Stimulated activated CD4-positive, alpha-beta T cell treated with anti-CD3 and anti-CD28 coated beads, Interleukin-1b, Interleukin-23, amount 100 ng/mL, for 1 hour (primary cell): ENCODE measurements around the gene TOM1.

ENCODE experiments used
- DNase-seq, 2 donors: peaks; one replicate each; pipeline ENCODE4 v3.0.0-alpha.2; 2020; ENCODE audit warnings: low read depth in 2 of 2

Gene TOM1

DNA sequence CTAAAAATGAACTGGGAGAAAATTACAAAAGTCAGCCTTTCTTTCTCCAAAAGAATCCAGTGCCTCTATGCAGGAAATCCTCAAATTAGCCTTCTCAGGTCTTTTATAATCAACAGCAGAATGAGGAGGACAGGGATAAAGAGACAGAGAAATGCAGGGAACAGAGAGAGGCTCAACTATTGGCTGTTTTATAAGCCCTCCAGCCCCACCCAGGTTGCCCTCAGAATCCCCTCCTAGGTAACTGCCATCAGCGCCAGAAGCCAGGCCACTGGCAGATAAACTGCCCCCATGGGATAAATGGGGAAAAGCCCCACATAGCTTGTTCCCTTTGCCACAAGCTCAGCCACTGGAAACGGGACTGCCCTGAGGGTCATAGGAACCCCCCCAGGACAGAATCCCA lies 70.3 kb downstream of the TOM1 start:
- no peak for DNase-seq

- DNase-seq: no peak
These were observed 74.1 kb downstream of the TOM1 start for GRCh38 chr22:35373781-35374180.

DNA sequence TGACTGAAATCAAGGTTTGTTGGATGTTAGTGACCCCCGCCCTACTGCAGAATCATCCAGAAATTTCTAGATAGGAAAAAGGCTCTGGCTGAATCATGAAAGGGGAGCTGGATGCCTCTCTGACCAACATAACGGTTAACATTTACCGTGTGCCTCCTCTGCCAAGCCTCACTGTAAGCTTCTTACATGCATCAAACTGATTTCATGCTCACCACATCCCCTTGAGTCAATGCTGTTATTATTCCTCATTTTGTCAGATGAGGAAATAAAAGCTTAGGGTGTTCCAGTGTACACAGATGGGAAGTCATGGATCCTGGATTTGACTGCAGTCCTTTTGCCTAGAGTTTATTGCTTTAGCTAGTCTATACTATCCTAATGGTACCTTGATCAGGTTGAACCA lies 75.3 kb downstream of the TOM1 start:
- DNase-seq: no peak

DNA sequence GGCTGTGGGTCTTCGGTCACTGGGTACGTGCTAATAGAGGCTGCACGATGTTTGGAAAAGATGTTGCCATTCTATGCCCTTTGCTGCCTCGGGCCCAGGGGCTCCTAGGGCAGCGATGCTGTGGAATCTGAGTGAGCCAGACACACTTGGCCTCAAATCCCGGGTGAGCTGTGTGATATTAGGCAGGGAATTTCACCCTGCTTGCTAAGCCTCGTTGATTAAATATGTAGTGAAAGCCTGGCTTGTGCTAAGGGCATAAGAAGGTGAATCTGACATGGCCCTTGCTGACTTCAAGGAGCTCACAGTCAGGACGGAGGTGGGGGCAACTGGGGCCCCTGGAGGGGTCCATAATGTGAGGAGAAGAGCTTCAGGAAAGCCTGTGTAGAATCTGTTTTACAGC lies 75.8 kb downstream of the TOM1 start:
- no peak for DNase-seq

DNA sequence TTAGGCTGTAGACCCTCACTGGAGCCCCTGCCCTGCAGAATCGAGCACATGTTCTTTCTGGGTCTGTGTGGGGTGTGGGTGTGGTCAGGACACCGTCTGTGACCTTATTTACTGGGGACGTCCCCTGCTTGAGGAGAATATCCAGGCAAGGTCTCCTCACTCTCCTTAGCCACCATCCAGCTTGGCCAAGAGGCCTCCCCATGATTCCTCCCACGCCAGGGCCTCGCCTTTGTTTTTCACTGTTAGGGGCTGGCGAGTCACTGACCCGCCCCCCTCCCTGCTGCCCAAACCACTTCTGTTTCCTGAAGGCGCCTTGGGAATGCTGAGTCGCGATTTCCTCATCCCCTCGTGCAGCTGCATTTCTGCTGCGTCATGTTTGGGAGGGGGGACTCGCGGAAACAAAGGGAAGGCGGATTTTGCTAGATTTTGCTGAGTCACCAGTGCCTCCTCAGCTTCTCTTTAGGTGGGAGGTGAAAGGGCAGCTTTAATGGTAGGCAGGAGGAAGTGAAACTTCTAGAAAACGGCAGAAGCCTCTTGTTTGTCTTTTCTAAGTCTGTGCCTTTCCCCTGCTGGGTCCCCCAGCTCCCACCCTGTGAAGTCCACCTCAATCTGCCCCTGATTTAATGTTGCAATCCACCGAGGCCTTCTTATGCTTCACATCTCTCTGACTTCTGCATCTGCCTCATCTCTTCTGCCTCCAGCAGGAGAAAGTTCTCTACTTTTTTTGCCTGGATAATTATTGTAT lies 77.2 kb downstream of the TOM1 start:
- DNase-seq: no peak

DNA sequence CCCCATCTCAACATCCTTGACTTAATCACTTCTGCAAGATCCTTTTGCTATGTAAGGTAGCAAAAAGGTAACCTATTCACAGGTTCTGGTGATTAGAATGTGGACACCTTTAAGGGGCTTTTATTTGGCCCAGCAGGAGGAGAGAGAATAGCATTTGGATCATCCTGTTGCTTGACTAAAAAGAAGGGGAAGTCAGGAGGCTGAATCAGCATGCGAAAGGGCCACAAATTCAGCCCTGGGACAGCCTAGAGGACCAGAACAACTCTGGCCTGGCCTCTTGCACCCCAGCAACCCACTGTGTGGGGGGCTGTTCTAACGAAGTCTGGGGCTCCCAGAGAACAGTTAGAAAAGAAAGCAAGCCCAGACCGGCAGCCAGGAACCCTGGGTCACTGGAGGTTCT lies 78.0 kb downstream of the TOM1 start:
- DNase-seq: no peak

GRCh38 chr22:35378621-35379020 lies 78.9 kb downstream of the TOM1 start:
- no peak for DNase-seq

GRCh38 chr22:35379146-35379993 lies 79.7 kb downstream of the TOM1 start:
- no peak for DNase-seq

- no peak for DNase-seq
These were observed 80.3 kb downstream of the TOM1 start for GRCh38 chr22:35380013-35380412.

DNA sequence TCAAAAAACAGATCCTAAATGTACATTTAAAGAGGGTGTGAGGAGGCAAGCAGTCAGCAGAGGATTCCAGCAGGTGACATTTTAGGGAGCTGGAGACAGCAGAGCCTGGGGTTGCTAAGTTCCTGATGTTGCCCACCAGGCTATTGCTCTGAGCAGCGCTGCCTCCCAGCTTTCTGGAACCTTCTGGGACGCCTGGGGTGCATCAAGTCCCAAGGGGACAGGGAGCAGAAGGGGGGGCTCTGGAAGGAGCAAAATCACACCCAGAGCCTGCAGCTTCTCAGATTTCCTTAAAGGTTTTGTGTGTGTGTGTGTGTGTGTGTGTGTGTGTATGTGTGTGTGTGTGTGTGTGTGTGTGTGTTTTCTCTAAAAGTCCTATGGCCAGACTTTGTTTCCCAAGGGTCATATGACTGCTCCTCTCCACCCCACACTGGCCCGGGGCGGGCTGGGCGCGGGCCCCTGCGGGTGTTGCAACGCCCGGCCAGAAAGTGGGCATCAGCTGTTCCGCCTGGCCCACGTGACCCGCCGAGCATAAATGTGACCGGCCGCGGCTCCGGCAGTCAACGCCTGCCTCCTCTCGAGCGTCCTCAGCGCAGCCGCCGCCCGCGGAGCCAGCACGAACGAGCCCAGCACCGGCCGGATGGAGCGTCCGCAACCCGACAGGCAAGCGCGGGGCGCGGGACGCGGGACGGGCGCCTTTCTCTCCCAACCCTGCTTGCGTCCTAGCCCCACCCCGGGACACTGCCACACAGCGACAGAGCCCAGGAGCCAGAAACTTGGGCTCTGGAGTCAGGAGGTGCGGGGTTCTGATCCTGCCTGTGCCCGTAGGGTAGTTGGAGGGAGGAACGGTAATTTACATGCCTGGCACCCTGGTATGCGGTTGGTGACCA lies 81.1 kb downstream of the TOM1 start, which contains the start of gene HMOX1:
Gene HMOX1, plus strand, starts transcription at position 560 of the 887 bp plus-strand sequence. Its CDS starts 78 bp downstream, at position 638.
- DNase-seq: no peak

DNA sequence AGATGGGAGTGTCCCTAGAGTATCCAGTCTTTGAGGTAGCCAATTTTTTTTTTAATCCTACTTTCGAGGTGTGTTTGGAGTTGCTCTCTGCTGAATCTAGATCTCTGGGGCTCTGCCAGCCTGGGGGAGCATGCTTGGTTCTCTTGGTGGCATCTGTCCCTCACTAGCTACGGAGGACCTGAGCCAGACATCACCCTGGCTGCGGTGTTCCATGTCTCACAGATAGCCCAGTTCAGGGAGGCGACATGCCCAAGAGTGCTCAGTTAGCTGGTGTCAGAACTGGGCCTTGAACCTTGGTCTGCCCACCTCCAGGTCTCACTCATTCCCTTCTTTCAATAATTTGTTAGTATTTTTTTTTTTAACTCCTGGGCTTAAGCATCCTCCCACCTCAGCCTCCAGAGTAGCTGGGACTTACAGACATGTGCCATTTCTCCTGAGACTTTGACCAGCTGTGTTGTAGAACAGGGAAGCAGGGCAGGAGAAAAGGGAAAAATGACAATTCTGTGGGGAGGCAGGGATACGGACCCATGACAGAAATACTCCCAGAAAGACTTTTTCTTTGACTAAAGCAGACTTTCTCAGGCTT lies 81.8 kb downstream of the TOM1 start:
- DNase-seq: no peak

DNA sequence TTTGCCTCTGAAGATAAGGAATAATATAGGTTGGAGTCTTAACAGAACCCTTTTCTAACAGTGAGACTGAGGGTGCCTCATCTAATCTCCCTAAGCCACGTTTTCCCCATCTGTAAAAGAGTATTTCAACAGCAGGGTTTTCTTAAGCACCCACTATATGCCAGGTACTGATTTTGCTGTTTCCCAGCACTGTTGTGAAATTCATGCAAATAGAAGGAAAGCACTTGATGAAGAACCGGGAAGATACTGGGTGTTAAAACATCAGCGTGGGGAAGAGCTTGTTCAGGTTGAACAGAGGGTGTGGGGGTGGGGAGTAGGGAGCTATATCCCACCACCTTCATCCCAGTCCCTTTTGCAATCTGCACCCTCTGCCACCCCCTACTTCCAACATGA lies 84.0 kb downstream of the TOM1 start:
- no peak for DNase-seq

DNA sequence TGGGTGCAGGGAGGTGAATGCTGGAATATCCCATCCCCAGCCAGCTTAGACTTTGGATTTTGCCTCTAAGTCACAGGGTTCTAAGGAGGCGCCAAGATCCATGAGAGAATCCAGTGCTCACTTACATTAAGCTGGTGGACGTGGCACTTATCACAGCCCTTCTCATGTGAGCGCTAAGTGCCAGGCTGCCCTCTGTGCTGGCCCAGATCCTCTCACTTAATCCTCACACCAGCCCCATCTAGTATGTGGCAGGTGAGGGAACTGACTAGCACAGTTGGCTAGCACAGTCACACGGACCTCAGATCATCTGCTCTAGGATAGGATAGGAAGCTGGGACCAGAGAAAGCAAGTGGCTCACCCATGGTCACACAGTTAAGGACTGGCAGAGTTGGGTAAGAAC lies 84.8 kb downstream of the TOM1 start:
- no peak for DNase-seq

DNA sequence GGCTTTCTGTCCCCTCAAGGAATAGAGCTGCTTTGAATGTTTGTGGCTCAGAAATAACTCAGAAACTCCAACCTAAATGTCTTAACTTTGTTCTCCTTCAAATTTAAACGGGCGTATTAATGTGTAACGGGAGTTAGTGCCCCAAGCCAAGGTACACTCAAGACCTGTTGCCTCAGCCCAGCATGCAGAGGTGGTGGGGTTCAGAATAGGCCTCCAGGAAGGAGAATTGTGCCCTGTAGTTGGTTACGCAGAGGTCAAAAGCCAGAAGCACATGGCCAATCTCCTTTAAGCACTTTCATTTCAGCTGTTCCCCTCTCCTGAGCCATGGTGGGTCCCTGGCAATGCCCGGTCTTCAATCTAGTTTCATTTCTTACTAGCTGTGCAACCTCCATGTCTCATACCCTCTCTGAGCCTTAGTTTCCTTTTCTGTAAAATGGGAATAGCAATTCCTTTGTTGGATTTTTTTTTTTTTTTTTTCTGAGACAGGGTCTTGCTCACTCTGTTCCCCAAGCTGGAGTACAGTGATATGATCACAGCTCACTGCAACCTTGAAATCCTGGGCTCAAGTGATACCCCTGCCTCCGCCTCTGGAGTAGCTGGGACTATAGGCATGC lies 85.4 kb downstream of the TOM1 start:
- DNase-seq: no peak

- no peak for DNase-seq
These were observed 87.1 kb downstream of the TOM1 start for GRCh38 chr22:35386670-35387288.

- DNase-seq: no peak
These were observed 91.2 kb downstream of the TOM1 start for GRCh38 chr22:35390933-35391332.

DNA sequence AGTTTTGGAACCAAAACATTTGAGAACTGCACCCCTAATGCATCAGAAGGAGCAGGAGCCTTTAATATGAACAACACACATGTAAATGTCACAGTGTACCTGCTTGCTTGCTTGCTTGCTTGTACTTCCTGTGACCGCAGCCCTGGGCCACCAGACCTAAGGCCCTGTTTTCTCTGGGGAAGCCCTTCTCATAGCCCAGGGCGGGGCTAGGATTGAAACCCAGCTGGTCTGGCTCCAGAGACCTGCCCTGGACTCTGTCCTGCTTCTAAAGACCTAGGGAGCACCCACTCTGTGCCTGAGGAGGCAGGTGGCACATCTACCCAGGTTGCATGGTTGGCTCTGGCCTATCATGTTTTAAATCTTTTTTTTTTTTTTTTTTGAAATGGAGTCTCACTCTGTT lies 92.7 kb downstream of the TOM1 start:
- no peak for DNase-seq

DNA sequence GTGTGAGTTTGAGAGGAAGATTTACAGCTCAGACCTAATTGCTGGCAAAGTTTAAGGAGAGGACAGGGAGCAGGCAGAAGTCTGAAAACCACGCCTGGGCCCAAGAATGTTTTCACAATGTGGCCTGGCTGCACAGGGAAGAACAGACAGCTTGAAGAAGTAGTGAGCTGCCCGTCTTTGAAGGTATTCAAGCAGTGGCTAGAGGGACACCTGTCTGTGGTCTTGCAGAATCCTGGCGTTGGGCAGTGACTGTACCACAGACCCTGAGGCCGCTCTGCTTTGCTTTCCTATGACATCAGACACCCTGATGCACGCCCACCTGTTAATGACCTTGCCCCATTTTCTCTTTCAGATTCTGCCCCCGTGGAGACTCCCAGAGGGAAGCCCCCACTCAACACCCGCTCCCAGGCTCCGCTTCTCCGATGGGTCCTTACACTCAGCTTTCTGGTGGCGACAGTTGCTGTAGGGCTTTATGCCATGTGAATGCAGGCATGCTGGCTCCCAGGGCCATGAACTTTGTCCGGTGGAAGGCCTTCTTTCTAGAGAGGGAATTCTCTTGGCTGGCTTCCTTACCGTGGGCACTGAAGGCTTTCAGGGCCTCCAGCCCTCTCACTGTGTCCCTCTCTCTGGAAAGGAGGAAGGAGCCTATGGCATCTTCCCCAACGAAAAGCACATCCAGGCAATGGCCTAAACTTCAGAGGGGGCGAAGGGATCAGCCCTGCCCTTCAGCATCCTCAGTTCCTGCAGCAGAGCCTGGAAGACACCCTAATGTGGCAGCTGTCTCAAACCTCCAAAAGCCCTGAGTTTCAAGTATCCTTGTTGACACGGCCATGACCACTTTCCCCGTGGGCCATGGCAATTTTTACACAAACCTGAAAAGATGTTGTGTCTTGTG lies 93.7 kb downstream of the TOM1 start:
- DNase-seq: no peak

DNA sequence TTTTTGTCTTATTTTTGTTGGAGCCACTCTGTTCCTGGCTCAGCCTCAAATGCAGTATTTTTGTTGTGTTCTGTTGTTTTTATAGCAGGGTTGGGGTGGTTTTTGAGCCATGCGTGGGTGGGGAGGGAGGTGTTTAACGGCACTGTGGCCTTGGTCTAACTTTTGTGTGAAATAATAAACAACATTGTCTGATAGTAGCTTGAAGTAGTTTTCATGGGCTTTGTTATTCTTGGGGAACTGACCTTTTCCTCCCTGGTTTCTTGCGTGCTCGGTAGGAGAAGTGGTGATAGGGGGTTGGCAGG lies 94.3 kb downstream of the TOM1 start:
- no peak for DNase-seq
